Tongue (tissue), 2 donors: ENCODE measurements around the gene MYMK. TPM values are rescaled to one million over a fixed set of nuclear protein-coding genes. Genes with fewer than 3 reads are reported as not detected.

Experiments used
- DNase-seq: peaks from one replicate; pipeline ENCODE4 v3.0.0-alpha.2; 2015
- total RNA-seq: library from RNA; depleted of rRNA; stranded (reverse); fragments of >200 nt; gene quantifications from one replicate; pipeline ENCODE4 v1.2.3, GENCODE V29; 2014

The MYMK gene
- total RNA-seq, 1 donor from 2014 or later = 18.3 TPM

GRCh38 chr9:133468374-133468773 lies 56.4 kb downstream of the MYMK start:
- no peak for DNase-seq

GRCh38 chr9:133467101-133467500 lies 57.7 kb downstream of the MYMK start:
- no peak for DNase-seq

GRCh38 chr9:133465984-133466383 lies 58.8 kb downstream of the MYMK start:
- DNase-seq = no peak

- DNase-seq = no peak
Observed at GRCh38 chr9:133464638-133465037, 60.1 kb downstream of the MYMK start.

Other genes with a start within 250 kb of the MYMK start
- 1.4 TPM for gene ABO, start 249.8 kb downstream of the MYMK start, total RNA-seq
- gene SURF6, start 188.8 kb downstream of the MYMK start, total RNA-seq = 18.9 TPM
- 29.4 TPM for gene MED22, start 176.8 kb downstream of the MYMK start, total RNA-seq
- gene RPL7A, start 176.7 kb downstream of the MYMK start, total RNA-seq = 1,430 TPM
- gene SURF1, start 168.5 kb downstream of the MYMK start, total RNA-seq = 23.6 TPM
- gene SURF2, start 168.4 kb downstream of the MYMK start, total RNA-seq = 4.1 TPM
- gene SURF4, start 148.9 kb downstream of the MYMK start, total RNA-seq = 160 TPM
- gene STKLD1, start 148.6 kb downstream of the MYMK start, total RNA-seq = 0.41 TPM
- gene REXO4, start 106.9 kb downstream of the MYMK start, total RNA-seq = 19.0 TPM
- gene ADAMTS13, start 102.6 kb downstream of the MYMK start, total RNA-seq = 4.2 TPM
- gene CACFD1, start 65.0 kb downstream of the MYMK start, total RNA-seq = 6.8 TPM
- gene SLC2A6, start 45.9 kb downstream of the MYMK start, total RNA-seq = 0.92 TPM
- gene ADAMTSL2, start 9.7 kb upstream of the MYMK start, total RNA-seq = 4.3 TPM
- gene FAM163B, start 84.4 kb upstream of the MYMK start, total RNA-seq = not detected
- 0.10 TPM for gene DBH, start 111.4 kb upstream of the MYMK start, total RNA-seq
- gene SARDH, start 213.4 kb upstream of the MYMK start, total RNA-seq = 8.0 TPM